ENCODE results near the gene OR6J1.
"Not testable (repeated sequence)": the region's sequence is repeated elsewhere in the genome, so short reads cannot be mapped to it uniquely, and the experiment has no call there.

The OR6J1 gene

GRCh38 chr14:22623047-22623446 is 21.1 kb downstream of the OR6J1 start:
- H3K4me3 ChIP-seq (ENCODE audit: low read depth, low read length) = no peak overlapping the region
- TF ChIP-seq, protein P1, sequence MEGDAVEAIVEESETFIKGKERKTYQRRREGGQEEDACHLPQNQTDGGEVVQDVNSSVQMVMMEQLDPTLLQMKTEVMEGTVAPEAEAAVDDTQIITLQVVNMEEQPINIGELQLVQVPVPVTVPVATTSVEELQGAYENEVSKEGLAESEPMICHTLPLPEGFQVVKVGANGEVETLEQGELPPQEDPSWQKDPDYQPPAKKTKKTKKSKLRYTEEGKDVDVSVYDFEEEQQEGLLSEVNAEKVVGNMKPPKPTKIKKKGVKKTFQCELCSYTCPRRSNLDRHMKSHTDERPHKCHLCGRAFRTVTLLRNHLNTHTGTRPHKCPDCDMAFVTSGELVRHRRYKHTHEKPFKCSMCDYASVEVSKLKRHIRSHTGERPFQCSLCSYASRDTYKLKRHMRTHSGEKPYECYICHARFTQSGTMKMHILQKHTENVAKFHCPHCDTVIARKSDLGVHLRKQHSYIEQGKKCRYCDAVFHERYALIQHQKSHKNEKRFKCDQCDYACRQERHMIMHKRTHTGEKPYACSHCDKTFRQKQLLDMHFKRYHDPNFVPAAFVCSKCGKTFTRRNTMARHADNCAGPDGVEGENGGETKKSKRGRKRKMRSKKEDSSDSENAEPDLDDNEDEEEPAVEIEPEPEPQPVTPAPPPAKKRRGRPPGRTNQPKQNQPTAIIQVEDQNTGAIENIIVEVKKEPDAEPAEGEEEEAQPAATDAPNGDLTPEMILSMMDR (IDR thresholded peaks at IDR 0.05; ENCODE audit: control insufficient read depth, extremely low read depth, insufficient read depth) = no peak
- DNase-seq (ENCODE audit: low read depth) = no peak

DNA sequence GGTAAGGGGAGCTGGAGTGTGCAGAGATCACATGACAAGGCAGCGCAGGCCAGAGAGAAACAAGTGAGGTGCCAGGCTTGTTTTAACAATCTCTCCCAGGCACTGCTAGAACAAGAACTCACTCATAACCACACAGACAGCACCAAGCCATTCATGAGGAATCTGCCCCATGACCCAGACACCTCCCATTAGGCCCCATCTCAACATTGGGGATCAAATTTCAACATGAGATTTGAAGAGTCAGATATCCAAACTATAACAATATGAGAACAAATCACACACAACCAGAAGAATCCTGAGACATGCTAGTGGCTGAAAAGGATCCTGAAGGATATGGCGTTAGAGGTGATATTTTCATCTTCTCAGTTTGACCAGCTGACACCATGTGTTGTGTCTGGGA is 21.9 kb downstream of the OR6J1 start:
- no peak overlapping the region for H3K4me3 ChIP-seq (ENCODE audit: low read depth, low read length)
- DNase-seq (ENCODE audit: low read depth) = no peak
- TF ChIP-seq, protein P1 (IDR thresholded peaks at IDR 0.05; ENCODE audit: control insufficient read depth, extremely low read depth, insufficient read depth) = no peak

GRCh38 chr14:22615765-22616164 is 28.4 kb downstream of the OR6J1 start:
- DNase-seq (ENCODE audit: low read depth); H3K4me3 ChIP-seq (ENCODE audit: low read depth, low read length): not testable (repeated sequence)

DNA sequence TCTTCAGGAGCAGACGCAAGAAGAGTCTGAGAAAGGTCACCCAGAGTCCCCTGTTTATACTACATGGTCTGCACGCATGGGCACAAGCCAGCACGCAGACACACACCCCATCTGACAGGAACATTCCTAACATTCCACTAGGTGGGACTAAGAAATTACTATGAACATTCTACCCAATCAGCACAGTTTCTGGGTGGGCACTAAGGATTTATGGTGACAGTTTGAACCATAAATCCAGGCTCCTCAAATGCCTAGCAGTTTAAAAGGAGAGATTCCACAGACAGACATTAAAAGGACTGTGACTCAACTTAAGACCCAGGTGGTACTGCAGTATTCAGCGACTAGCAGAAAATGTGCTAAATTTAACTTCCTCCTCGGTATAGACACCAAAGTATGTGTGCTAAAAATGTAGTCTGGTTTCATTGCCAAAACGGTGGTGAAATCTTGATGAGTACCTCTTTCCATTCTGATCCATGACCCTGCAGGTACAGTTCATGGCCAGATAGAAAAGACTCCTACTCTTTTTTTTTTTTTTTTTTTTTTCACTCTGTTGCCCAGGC is 29.8 kb downstream of the OR6J1 start:
- no peak for DNase-seq (ENCODE audit: low read depth)
- TF ChIP-seq, protein P1 (IDR thresholded peaks at IDR 0.05; ENCODE audit: control insufficient read depth, extremely low read depth, insufficient read depth) = no peak
- no peak overlapping the region for H3K4me3 ChIP-seq (ENCODE audit: low read depth, low read length)

DNA sequence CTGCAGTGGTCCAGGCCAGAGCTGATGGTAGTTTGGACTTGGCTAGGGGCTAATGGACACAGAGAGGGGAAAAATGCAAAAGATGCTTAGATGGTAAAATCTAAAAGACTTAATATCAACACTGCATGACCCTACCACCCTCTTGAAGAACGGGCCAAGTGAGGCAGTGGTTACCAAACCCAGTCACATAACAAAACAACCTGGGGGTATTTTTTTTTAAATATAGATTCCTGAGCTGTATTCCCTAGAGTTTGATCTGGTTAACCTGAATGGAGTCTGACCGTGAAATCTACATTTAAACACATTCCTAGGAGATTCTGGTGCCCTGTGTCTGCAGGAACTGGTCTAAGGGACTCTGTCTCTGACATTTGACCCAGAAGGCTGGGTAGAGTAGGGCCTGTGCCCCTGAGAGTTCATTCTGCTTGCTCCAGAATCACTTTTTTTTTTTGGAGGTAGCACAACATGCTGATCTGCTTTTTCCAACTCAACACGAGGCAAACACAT is 30.4 kb downstream of the OR6J1 start:
- TF ChIP-seq, protein P1 (IDR thresholded peaks at IDR 0.05; ENCODE audit: control insufficient read depth, extremely low read depth, insufficient read depth) = no peak
- no peak for DNase-seq (ENCODE audit: low read depth)
- no peak overlapping the region for H3K4me3 ChIP-seq (ENCODE audit: low read depth, low read length)

- no peak for DNase-seq (ENCODE audit: low read depth)
- no peak overlapping the region for H3K4me3 ChIP-seq (ENCODE audit: low read depth, low read length)
Observed at GRCh38 chr14:22613106-22613695, 31.0 kb downstream of the OR6J1 start.

DNA sequence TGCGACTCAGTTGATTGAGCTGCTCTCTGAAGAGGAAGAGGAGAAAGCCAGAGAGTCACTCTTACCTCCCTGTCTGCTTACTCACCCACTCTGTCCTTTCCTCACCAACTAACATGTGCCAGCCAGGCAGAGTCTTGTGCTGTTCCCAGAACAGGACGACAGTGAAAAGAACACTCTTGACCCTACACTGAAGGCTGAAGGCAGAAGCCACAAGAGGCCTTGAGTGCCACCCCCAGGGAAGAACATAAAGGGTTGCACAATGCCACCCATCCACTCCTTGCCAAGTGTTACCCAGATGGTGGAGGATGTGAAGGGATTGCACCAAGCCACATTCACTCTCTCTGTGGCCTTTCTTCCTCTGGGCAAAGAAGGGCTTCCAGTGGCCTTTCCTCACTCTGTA is 33.2 kb downstream of the OR6J1 start:
- H3K4me3 ChIP-seq (ENCODE audit: low read depth, low read length) = no peak overlapping the region
- no peak for DNase-seq (ENCODE audit: low read depth)
- TF ChIP-seq, protein P1 (IDR thresholded peaks at IDR 0.05; ENCODE audit: control insufficient read depth, extremely low read depth, insufficient read depth) = no peak

More at GRCh38 chr14:22613106-22613695, 31.0 kb downstream of the OR6J1 start:
- TF ChIP-seq, protein P1 (IDR thresholded peaks at IDR 0.05; ENCODE audit: control insufficient read depth, extremely low read depth, insufficient read depth) = no peak
